ENCODE results near the gene LINC00237. TPM values are rescaled to one million over a fixed set of nuclear protein-coding genes. Genes with fewer than 3 reads are reported as not detected.

Gene LINC00237
- total and polyA plus RNA-seq, 2 of the 8 experiments (the other 6 are each of a cell fraction or from before 2014, with no cell fraction given) = 0.28 to 1.4 TPM

Small RNA genes lying within 50 kb of the gene (small RNA-seq; reads per million reads assigned to genes)
- gene RNA5SP477 (ENCODE audit: insufficient read depth) = not detected

Other genes with a start within 250 kb of the LINC00237 start
- 47.9 and 51.7 TPM in 2 replicates for gene KIZ, start 19.7 kb upstream of the LINC00237 start, total RNA-seq (2021; fragmentation: NEBNext Ultra II Directional; extraction: Animal tissue kit (Norgen Biotek cat#: 25700))
- 12.7 and 13.0 TPM in 2 replicates for gene KIZ, start 19.7 kb upstream of the LINC00237 start, polyA plus RNA-seq (2011; rRNA removed)
- gene XRN2, start 197.0 kb upstream of the LINC00237 start, total RNA-seq (2021; fragmentation: NEBNext Ultra II Directional; extraction: Animal tissue kit (Norgen Biotek cat#: 25700)) = 136 and 139 TPM in 2 replicates
- gene XRN2, start 197.0 kb upstream of the LINC00237 start, polyA plus RNA-seq (2011; rRNA removed) = 38.0 and 60.3 TPM in 2 replicates